HG02870 (cell line): ENCODE measurements around the gene ARMC12.
A peak's percentile ranks its signal among the peaks of the same experiment; 100 is the strongest.

Experiments
- ATAC-seq: cut with Tn5 transposase; IDR thresholded peaks from one replicate; pipeline ENCODE4 v1.9.1; 2021; ENCODE audit warnings: mild to moderate bottlenecking, moderate library complexity; ENCODE audit not compliant: unreplicated experiment

ARMC12 gene

DNA sequence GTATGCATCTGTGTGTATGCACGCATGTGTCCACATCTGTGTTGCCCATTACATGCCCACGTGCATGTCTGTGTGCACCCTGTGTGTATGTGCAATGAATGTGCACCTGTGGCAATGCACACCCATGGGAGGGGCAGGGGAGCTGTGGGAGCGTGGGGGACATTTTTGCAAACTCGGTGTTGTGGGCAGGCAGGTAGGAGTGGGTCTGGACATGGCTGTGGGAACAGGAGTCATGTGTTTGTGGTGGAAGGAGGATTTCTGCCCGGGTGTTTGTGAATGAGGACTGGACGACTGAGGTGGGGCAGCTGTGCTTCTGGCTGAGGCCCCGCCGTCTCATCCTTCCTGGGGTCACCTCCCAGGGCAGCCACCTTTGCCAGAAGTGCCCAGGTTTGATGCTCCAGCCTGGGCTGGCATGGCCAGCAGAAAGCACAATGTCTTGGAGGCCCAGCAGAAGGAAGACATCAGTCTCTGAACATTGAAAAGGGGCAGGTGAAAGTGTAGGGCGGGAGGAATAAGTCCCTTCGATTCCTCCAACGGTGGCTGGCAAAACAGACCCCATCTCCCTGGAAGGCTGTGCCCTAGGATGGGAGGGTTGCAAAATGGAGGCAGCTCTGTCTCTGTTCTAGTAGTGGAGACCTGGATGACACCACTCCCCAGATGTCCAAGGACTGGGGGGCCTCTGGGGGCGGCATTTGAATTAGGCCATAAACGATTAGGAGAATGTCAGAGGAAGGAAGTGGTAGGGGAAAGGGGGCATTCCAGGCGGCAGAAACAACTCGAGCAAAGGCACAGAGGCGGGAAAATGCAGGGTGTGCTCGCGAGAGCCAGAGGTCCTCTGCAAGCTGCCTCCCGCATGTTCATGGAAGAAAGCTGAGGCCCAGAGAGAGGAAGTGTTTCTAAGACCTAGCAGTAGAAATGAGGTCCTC is 19.1 kb upstream of the ARMC12 start:
- no peak for ATAC-seq

DNA sequence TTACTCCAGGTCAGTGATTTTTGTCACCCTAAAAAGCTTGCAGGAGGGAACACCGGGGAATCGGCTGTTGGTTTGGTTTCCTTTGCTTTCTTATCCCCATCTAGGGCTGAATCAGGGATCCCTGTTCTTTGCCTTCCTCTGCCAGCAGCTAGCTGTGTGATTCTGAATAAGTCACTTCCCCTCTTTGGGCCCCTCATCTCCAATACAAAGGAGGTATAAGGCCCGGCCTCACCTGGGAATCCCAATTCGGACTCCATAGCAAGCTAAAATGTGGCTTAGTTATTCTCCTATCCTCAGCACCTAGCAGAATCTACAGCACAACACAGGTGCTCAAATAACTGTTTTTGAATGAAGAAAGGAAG is 18.5 kb upstream of the ARMC12 start:
- no peak for ATAC-seq

- ATAC-seq = no peak
Observed at GRCh38 chr6:35718911-35719381, 17.9 kb upstream of the ARMC12 start.

DNA sequence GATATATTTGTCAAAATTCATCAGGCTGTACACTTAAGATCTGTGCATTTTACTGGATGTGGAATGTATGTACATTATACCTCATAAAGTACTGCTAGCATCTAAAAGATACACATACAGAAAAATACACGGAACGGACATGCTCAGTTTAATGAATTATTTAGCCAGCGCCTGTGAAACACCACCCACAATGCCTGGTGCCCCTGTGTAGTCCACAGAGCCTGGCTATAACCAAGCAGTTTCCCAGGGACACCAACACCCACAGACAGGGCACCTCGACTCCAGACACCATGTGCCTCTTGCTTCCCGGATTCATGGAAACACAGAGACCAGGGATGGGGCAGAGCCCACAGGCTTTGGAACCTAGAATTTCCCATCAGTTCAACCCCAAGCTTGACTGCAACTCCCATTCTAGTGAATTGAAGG is 17.4 kb upstream of the ARMC12 start:
- peak; percentile 15 for ATAC-seq

GRCh38 chr6:35719830-35720733 is 16.8 kb upstream of the ARMC12 start:
- ATAC-seq = peak; percentile 52

DNA sequence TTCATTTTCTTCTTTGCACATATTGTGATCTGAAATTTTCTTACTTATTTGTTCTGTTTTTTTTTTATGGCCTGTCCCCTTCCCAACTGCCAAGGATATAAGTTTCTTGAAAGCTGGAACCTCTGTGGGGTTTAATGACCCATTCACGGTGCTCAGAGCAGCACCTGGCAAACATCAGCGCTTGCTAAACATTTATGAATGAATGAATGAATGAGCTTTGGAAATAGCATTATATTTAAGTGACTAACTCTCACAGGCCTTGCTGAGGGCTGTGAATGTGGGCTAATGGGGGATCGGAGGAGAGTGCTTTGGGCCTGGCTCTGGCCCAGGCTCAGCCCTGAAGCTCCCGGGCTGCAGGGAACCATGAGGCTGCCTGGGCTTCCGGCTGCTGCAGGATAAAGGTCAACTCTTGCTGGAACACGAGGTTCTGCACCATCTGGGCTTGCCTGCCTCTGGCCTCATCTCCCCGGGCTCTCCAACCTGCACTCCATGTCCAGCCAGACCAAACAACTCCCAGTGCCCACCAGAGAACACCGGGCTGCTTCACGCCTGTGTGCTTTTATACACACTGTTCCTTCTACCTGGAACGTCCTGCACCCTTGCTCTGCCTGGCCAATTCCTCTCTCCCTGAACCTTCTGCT is 14.6 kb upstream of the ARMC12 start:
- ATAC-seq = no peak

GRCh38 chr6:35723587-35723986 is 13.2 kb upstream of the ARMC12 start:
- ATAC-seq = no peak

- ATAC-seq = no peak
Observed at GRCh38 chr6:35724059-35724458, 12.8 kb upstream of the ARMC12 start.

GRCh38 chr6:35724471-35724870 is 12.4 kb upstream of the ARMC12 start:
- no peak for ATAC-seq

DNA sequence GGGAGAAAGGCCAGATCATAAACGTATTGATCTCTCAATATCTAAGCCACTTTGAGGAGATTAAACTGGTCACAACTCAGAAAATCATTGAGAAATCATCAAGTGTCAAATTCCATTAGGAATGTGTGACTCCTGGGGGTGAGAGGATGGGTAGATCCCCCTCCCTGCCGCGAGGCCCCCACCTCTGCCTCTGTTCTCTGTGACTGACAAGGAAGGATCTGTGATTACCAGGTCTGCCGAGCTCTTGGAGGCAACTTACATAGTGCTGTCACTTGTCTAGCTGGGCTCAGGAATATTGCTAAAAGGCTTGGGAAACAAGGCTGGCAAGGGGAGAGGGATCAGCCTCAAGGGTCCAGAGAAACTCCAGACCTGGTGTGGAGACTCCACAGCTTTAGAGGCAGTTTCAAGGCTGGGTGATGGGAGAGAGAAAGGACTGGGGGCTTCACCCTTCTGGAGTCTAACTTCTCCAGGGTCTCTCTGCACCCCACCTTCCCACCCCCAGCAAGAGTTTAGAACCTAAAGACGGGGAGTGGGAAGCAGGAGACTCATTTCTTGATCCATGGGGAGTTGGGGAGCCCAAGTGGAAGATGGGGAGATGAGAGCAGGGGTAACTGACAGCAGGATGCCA is 11.6 kb upstream of the ARMC12 start:
- no peak for ATAC-seq

GRCh38 chr6:35725721-35726438 is 11.0 kb upstream of the ARMC12 start:
- ATAC-seq = no peak

- ATAC-seq = no peak
Observed at GRCh38 chr6:35727231-35727934, 9.4 kb upstream of the ARMC12 start.

GRCh38 chr6:35727935-35728682 is 8.7 kb upstream of the ARMC12 start:
- peak; percentile 40 for ATAC-seq

- ATAC-seq = no peak
Observed at GRCh38 chr6:35728683-35729678, 7.9 kb upstream of the ARMC12 start.

GRCh38 chr6:35729722-35730121 is 7.1 kb upstream of the ARMC12 start:
- ATAC-seq = no peak

DNA sequence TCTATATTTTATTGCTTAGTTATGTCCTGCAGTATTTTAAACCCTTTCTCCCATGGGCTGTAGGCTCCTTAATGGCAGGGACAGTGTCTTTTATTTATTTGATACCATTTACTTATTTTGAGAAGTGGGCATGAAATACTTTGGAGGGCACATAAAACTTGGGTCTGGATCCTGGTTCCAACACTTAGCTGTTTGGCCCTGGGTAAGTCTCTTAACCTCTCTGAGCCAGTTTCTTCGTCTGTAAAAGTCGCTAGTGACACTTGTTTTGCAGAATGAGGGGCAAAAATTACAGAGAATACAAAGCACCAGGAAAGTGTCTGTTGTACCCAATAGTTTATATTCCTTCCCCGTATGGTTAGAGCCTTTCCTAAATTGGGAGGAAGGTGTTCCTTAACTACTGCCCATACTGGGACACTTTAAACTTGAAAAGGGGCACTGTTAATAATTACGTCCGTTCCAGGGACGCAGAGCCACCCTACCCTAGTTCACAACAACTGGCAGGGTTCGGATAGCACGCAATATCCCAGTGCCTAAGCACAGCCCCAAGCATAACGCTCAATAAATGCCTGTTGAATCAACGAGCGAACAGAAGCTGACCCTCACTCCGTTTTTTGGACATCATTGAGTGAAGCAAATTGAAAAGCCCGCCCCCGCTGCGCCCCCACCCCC is 6.0 kb upstream of the ARMC12 start:
- no peak for ATAC-seq

DNA sequence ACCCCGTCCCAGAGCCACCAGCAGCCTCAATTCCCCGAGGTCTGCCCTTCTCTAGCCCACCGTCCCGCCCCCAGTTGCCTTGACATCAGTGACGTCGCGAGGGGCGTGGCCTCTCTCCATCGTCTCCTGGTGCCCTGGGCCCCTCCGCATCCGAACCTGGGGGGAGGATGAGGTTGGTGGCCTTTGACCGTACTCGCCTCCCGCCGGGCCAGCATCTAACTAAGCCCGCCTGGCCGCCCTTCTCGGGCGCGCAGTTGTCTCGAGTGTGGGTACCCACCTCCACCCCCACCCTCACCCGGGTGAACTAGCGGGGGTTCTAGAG is 5.5 kb upstream of the ARMC12 start:
- peak; percentile 43 for ATAC-seq
